Prostate gland (tissue), 2 donors: ENCODE data around the gene TNFSF10. TPM values are rescaled to one million over a fixed set of nuclear protein-coding genes. Genes with fewer than 3 reads are reported as not detected.
"Not testable (repeated sequence)": the region's sequence is repeated elsewhere in the genome, so short reads cannot be mapped to it uniquely, and the experiment has no call there.

Experiments
- DNase-seq: peaks from one replicate; pipeline ENCODE4 v3.0.0-alpha.2; 2019; ENCODE audit warnings: low spot score
- H3K27ac ChIP-seq, 2 donors: fragments of 200-600 bp; sonication (generic); 2 replicates each; pipeline ENCODE4 v1.5.1; 2017 to 2019
- H3K27me3 ChIP-seq: fragments of 200-600 bp; sonication (generic); replicated peaks from 2 replicates; pipeline ENCODE4 v1.5.1; 2019; ENCODE audit not compliant: insufficient read depth
- H3K36me3 ChIP-seq, 2 donors: fragments of 200-600 bp; sonication (generic); 1 replicate in 1 of 2; 2 replicates in 1 of 2; pipeline versions ENCODE4 v1.5.1 to v1.8.1; 2017 to 2019
- H3K4me1 ChIP-seq: fragments of 200-600 bp; sonication (generic); replicated peaks from 2 replicates; pipeline ENCODE4 v1.5.1; 2019
- H3K4me3 ChIP-seq, 2 donors: fragments of 200-600 bp; sonication (generic); 2 replicates each; pipeline ENCODE4 v1.5.1; 2017 to 2019
- H3K9me3 ChIP-seq: fragments of 200-600 bp; sonication (generic); 2 replicates; pipeline ENCODE4 v1.5.1; 2017
- CTCF ChIP-seq, 4 experiments: fragments of 200-600 bp in 2 of 4; fragments of 450-650 bp in 2 of 4; sonication (generic) in 2 of 4; IDR thresholded peaks; 1 replicate in 3 of 4; 2 replicates in 1 of 4; pipeline ENCODE4 v1.5.1; 2016 to 2019; ENCODE audit warnings: antibody characterized with exemption in 4 of 4, mild to moderate bottlenecking in 2 of 4, moderate library complexity in 2 of 4
- POLR2A ChIP-seq: fragments of 450-650 bp; IDR thresholded peaks from one replicate; pipeline ENCODE4 v1.6.1; 2016; ENCODE audit warnings: antibody characterized with exemption, mild to moderate bottlenecking
- POLR2AphosphoS5 ChIP-seq: sonication (generic); formaldehyde crosslinking; IDR thresholded peaks from one replicate; pipeline ENCODE4 v1.6.1; 2017; ENCODE audit warnings: antibody characterized with exemption
- WGBS: methylation state at CpG from one replicate; pipeline ENCODE4 v1.1.5; 2018; 5-methylcytosine and 5-hydroxymethylcytosine counted together
- intact Hi-C: fragments of 100-400 bp; cut with DNase I; formaldehyde crosslinking; loops from one replicate; pipeline ENCODE4 v1.14.2; 2022
- total RNA-seq, 2 donors: library from RNA; depleted of rRNA; stranded (reverse); fragments of >200 nt; gene quantifications; one replicate each; pipeline ENCODE4 v1.1.0, GENCODE V29; 2016

TNFSF10 gene
- total RNA-seq = 100 to 1,000 TPM in 1 of 2 donors, 10 to 100 TPM in 1; 70.6 to 126 TPM

DNA sequence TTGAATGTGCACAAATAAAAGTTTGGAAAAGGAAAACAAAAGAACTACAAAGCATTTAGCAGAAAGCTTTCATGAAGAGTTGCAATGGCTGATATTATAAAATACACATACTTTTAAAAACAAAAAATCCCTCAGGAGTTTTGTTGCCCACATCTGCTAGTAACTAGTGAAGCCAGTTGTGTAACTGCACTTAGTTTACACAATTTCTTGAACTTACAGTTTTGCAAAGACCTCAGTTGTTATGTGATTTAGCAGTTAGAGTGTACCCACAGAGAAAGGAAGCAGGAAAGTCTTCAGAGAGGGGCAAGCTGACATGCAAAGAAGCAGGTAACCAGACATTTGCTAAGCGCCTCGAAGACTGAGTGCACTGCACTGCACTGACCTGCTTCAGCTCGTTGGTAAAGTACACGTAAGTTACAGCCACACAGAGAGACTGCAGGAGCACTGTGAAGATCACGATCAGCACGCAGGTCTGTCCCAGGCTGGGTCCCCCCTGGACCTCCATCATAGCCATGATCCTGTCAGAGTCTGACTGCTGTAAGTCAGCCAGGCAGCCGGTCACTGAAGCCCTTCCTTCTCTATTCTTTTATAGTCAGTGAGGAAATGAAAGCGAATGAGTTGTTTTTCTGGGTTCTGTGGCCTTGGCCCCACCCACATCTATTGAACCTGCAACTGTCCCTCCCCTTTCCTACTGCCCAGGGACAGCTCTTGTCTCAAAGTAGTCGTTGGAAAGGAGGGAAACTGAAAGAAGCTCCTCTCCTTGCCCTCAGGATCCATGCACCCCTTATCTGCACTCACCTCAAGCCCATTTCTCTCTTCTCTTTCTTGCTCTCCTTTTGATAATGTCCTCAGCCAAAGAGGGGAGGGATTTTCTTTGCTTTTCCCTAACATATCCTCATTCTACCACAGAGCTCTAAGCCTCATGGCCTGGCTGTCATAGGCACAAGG is at the start of gene TNFSF10:
Gene TNFSF10 (minus strand): TSS at position 560 of the 948 bp plus-strand sequence. CDS start 46 bp downstream, at position 514.
- DNase-seq = peak; percentile 87
- Histone ChIP-seq H3K4me1 (peaks cover 9% of the 10 kb centered on the region), H3K9me3 (no peaks in the 10 kb centered on the region), H3K27ac (peak within 1 kb of the TSS; percentile 86), H3K27me3 (no peaks in the 10 kb centered on the region), H3K36me3 (no peaks in the 10 kb centered on the region), H3K4me3 (peak within 1 kb of the TSS; percentile 41 to 54)
- peak; percentile 96 for TF ChIP-seq POLR2AphosphoS5
- no peak for TF ChIP-seq CTCF (IDR thresholded peaks at IDR 0.05)
- TF ChIP-seq POLR2A = peak; percentile 84
- intact Hi-C loops = no loop called here
- 7% methylated on average over 9 of the region's 9 CpGs for WGBS

DNA sequence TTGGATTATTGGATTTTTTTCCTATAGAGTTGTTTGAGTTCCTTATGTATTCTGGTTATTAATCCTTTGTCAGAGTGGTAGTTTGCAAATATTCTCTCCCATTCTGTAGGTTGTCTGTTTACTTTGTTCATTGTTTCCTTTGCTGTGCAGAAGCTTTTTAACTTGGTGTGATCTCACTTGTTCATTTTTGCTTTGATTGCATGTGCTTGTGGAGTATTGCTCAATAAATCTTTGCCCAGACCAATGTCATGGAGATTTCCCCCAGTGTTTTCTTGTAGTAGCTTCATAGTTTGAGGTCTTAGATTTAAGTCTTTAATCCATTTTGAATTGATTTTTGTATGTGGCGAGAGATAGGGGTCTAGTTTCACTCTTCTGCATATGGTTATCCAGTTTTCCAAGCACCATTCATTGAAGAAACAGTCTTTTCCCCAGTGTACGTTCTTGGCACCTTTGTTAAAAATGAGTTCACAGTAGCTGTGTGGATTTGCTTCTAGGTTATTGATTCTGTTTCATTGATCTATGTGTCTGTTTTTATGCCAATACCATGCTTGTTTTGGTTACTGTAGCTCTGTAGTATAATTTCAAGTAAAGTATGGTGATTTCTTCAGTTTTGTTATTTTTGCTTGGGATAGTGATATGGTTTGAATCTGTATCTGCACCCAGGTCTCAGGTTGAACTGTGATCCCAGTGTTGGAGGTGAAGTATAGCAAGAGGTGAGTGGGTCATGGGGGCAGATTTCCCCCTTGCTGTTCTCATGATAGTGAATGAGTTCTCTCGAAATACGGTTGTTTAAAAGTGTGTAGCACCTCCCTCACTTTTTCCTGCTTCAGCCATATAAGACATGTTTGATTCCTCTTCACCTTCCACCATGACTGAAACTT is 46.1 kb upstream of the TNFSF10 start:
- no peak overlapping the region for H3K27ac ChIP-seq
- H3K36me3 ChIP-seq = no peaks in the 10 kb centered on the region
- H3K9me3 ChIP-seq = no peaks in the 10 kb centered on the region
- no peaks in the 10 kb centered on the region for H3K4me1 ChIP-seq
- WGBS = 90% methylated on average over 4 of the region's 4 CpGs
- intact Hi-C loops = no loop called here
- H3K4me3 ChIP-seq = no peak overlapping the region
- no peaks in the 10 kb centered on the region for H3K27me3 ChIP-seq
- no peak for DNase-seq
- TF ChIP-seq POLR2A (no peak), POLR2AphosphoS5 (no peak), CTCF (IDR thresholded peaks at IDR 0.05) (no peak)

GRCh38 chr3:172568701-172569100 is 45.5 kb upstream of the TNFSF10 start:
- WGBS = 31% methylated on average over 2 of the region's 2 CpGs
- Histone ChIP-seq H3K9me3 (no peaks in the 10 kb centered on the region), H3K4me1 (no peaks in the 10 kb centered on the region), H3K27me3 (no peaks in the 10 kb centered on the region), H3K36me3 (no peaks in the 10 kb centered on the region), H3K27ac (no peak overlapping the region), H3K4me3 (no peak overlapping the region)
- no peak for DNase-seq
- intact Hi-C loops = no loop called here
- TF ChIP-seq POLR2AphosphoS5 (no peak), CTCF (IDR thresholded peaks at IDR 0.05) (no peak), POLR2A (no peak)

GRCh38 chr3:172566785-172567184 is 43.6 kb upstream of the TNFSF10 start:
- H3K9me3 ChIP-seq, intact Hi-C loops: not testable (repeated sequence)

DNA sequence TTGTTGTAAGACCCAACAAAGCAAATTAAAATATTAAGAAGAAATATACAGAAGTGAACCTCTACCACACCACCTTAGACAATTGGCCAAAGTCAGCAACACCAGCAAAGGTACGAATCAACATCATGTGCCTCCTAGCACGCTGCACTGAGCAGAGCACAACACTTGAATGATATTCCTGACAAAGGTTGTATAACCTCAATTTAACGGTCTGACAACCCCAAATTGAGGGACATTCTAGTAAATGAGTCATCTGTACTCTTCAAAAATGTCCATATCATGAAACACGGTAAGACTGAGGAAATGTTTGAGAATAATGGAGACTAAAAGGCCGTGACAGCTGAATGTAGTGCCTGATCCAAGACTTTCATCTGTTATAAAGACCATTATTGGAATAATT is 41.3 kb upstream of the TNFSF10 start:
- no peaks in the 10 kb centered on the region for H3K9me3 ChIP-seq
- no peak overlapping the region for H3K27ac ChIP-seq
- DNase-seq = no peak
- H3K36me3 ChIP-seq = no peaks in the 10 kb centered on the region
- WGBS = 84% methylated on average over 5 of the region's 5 CpGs
- TF ChIP-seq POLR2A (no peak), POLR2AphosphoS5 (no peak), CTCF (IDR thresholded peaks at IDR 0.05) (no peak)
- no peaks in the 10 kb centered on the region for H3K4me1 ChIP-seq
- no peaks in the 10 kb centered on the region for H3K27me3 ChIP-seq
- no peak overlapping the region for H3K4me3 ChIP-seq
- intact Hi-C loops = no loop called here

More at GRCh38 chr3:172566785-172567184, 43.6 kb upstream of the TNFSF10 start:
- not testable (repeated sequence) for H3K4me1 ChIP-seq, DNase-seq, H3K4me3 ChIP-seq, H3K27me3 ChIP-seq, H3K27ac ChIP-seq, H3K36me3 ChIP-seq
- WGBS = 95% methylated on average over 2 of the region's 2 CpGs
